Measurements from ENCODE around the gene ZW10.

DNA sequence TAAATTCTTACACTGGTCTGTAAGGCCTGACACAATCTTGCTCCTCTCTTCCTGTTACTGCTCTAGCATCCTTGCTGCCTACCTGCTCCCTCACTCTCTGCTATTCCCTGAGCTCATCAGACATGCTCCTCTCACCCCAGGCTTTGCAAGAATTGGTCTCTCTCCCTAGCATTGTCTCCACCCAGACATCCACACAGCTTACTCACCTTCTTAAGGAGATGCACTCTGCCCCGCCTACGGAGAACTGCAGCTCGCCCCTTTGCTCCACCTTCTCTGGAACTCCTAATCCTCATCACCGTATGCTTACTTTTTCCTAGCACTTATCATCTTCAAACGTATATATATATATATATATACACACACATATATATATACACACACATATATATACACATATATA is 44.0 kb downstream of the ZW10 start:
- TF ChIP-seq CTCF (IDR thresholded peaks at IDR 0.05 in 4 of 5, conservative IDR thresholded peaks at IDR 0.05 in 1 of 5) = no peak
- no peak for TF ChIP-seq POLR2A (IDR thresholded peaks at IDR 0.05)
